Stomach (tissue), 4 donors: ENCODE results near the gene APCDD1.

Experiments used
- EP300 ChIP-seq: sonication (generic); formaldehyde crosslinking; IDR thresholded peaks from one replicate; pipeline ENCODE4 v1.6.1; 2017; ENCODE audit warnings: antibody characterized with exemption
- POLR2AphosphoS5 ChIP-seq, 3 donors: sonication (generic); formaldehyde crosslinking; IDR thresholded peaks; one replicate each; pipeline ENCODE4 v1.6.1; 2016; ENCODE audit warnings: antibody characterized with exemption in 3 of 3

- TF ChIP-seq POLR2AphosphoS5 (IDR thresholded peaks at IDR 0.05) = no peak
- no peak for TF ChIP-seq EP300
These were observed 72.1 kb downstream of the APCDD1 start for GRCh38 chr18:10526561-10526949.
